ENCODE results near the gene CCDC68.

Gene CCDC68

DNA sequence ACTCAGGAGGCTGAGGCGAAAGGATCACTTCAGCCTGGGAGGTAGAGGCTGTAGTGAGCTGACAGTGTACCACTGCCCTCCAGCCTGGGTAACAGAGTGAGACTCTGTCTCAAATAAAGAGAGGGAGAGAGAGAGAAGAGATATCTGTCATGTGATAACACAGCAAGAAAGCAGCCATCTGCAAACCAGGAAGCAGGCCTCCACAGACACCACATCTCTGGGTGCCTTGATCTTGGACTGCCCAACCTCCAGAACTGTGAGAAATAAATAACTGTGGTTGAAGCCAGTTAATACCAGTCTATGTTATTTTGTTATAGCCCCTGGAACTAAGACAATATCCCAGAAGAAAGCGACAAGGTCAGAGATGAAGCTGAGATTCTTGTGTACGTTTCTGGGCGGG is 2.6 kb upstream of the CCDC68 start:
- no peak for DNase-seq (ENCODE audit: low spot score)
- no peak for FAIRE-seq

DNA sequence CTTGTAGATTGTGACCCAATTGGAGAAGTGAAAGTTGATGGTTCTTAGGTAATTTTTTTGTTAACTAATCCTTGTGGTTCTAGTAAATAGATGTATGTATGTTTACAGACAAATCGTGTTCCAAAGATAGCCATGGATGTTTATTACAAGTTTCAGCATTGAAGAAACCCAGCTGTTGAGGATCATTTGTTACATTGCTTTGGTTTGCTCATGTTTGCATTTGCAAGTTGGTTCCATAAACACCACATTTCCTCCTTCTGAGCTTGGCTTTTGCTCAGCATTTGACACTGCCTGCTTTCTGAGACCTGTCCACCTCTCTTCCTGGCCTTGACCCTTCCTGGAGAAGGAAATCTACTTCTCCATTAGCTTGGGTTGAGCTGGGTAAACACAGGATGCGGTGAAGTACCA is 1.8 kb upstream of the CCDC68 start:
- no peak for FAIRE-seq
- no peak for DNase-seq (ENCODE audit: low spot score)

DNA sequence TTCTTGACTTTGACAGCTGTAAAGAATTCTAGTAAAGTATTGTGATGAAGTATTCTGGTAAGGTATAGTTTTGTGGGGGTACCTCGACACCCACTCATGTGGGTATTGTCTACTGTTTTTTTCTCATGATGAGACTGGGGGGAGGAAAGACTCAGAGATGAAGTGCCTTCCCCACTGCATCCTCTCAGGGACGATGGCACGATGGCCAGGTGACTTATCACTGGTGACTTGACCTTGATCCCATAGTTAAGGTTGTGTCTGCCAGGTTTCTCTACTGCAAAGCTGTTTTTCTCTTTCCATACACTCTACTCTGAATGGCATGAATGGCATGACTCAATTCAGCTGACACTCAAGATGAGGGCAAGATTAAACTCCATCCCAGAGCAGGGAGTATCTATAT is 936 bp upstream of the CCDC68 start:
- no peak for DNase-seq (ENCODE audit: low spot score)
- no peak for FAIRE-seq

DNA sequence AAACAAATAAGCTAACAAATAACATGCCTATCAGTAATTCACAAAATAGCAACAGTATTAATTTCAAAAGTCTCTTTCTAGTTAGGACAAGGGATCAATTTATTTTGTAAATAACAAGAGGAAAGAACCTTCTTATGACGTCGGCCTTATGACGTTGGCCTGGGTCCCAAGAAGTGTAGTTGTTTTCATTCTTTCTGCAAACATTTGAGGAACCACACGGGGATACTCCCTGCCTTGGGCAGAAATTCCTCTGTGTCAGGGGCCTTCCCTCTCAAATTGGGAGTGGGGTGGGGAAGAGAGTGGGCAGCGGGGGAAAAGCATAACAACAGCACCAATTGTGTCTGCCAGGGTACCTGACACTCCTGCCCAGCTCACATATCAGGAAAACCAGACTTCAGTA is 1.3 kb downstream of the CCDC68 start:
- no peak for FAIRE-seq
- DNase-seq (ENCODE audit: low spot score) = no peak

DNA sequence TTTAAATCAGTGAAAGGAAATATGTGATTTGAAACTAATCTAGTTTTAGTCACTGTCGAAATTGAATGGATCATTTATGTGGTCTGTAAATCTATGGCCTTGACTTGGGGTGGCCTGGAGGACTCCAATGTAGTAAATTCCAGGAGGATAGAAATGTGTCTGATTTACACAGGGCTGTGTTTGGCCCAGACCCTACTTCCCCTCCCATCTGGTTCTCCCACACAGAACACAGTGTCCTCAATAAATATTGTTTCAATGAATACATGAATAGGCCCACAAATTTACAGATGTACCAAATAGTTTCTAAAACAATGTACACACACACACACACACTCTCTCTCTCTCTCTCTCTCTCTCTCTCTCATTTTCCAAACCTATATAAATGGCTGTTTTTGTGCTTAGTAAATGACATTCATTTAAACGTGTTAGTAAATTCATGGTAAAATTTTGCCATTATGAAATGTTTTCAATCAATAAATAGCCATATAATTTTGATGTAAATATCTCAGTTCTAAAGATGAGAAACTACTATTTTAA is 1.9 kb downstream of the CCDC68 start:
- no peak for FAIRE-seq
- no peak for DNase-seq (ENCODE audit: low spot score)

DNA sequence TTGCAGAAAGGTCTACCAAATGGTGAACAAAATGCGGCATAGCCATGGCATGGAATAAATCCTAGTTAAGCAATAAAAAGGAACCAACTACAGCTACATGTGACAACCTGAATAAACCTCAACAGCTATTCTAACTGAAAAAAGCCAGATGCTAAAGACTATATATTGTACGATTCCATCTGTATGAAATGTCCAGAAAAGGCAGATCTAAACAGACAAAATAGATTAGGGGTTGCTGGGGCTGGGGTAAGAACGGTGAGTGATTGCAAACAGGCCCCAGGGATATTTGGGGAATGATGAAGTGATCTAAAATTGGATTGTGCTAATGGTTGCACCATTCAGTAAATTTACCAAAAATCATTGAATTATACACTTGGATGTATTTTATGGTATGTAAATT is 2.8 kb downstream of the CCDC68 start:
- DNase-seq (ENCODE audit: low spot score) (no peak), FAIRE-seq (no peak)

DNA sequence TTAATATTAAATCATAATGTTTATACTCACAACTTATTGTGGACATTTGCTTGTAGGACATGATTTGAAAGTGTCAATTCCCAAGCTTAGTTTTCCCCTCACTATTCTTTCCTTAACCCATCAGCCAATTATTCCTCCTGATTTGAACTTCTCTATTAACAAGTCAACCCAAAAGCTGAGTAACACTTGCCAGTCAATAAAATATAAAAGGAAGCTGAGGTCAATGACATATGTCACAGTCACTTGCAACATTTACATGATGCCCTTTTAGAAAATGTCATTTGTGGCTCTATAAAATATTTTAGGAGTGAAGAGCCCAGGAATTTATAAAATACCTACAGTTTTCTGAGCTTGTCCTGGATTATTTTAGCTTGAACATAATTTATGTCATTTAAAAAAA is 7.2 kb downstream of the CCDC68 start:
- no peak for DNase-seq (ENCODE audit: low spot score)
- no peak for FAIRE-seq

DNA sequence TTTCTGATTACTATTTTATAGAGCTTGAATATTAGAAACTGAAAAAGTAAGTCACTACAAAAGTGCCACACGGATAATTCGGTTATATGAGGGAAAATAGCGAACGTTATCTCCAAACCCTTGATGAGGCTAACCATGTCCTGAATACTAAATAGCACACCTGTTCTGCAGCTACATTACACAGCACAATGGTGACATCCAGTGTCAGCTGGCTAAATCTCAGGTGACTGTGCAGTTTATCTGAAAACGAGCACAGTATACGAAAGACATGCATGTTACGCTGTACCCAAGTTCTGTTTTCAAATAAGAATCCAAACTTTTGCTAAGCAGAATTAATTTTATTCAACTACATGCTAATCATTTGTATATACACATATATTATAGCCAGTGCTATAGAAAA is 9.0 kb downstream of the CCDC68 start:
- DNase-seq (ENCODE audit: low spot score) (no peak), FAIRE-seq (no peak)

GRCh38 chr18:54949588-54949987 is 9.7 kb downstream of the CCDC68 start:
- FAIRE-seq = no peak

GRCh38 chr18:54948350-54948837 is 10.9 kb downstream of the CCDC68 start:
- DNase-seq (ENCODE audit: low spot score) (no peak), FAIRE-seq (no peak)

More at GRCh38 chr18:54949588-54949987, 9.7 kb downstream of the CCDC68 start:
- DNase-seq (ENCODE audit: low spot score) = no peak

- DNase-seq (ENCODE audit: low spot score) (no peak), FAIRE-seq (no peak)
Observed at GRCh38 chr18:54947091-54947490, 12.2 kb downstream of the CCDC68 start.

- FAIRE-seq (no peak), DNase-seq (ENCODE audit: low spot score) (peak; percentile 6)
Observed at GRCh38 chr18:54946149-54946581, 13.1 kb downstream of the CCDC68 start.

DNA sequence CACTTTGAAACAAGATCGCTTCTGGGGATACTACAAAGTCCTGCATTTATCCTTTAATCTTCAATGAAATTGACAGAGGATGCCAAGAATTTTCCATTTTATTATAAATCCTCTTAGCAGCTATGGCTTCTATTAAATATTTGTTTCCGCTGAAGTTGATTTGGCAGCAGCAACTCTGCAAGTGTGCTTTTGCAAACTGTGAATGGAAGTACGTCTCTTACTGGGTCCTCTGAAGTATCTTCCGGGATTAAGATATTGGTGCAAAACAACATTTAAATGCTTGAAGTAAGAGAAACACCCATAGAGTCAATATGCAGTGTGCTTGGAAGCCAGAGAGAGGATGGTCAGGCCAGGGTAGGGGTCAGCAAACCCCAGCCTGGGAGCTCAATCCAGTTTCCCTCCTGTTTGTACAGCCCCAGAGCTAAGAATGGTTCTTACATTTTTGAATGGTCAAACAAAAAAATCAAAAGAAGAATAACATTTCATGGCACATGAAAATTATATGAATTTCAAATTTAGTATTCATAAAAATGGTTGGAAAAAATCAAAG is 13.6 kb downstream of the CCDC68 start:
- no peak for FAIRE-seq
- DNase-seq (ENCODE audit: low spot score) = no peak

GRCh38 chr18:54942569-54942968 is 16.7 kb downstream of the CCDC68 start:
- DNase-seq (ENCODE audit: low spot score) (no peak), FAIRE-seq (no peak)

GRCh38 chr18:54942144-54942543 is 17.1 kb downstream of the CCDC68 start:
- no peak for DNase-seq (ENCODE audit: low spot score)
- FAIRE-seq = no peak

DNA sequence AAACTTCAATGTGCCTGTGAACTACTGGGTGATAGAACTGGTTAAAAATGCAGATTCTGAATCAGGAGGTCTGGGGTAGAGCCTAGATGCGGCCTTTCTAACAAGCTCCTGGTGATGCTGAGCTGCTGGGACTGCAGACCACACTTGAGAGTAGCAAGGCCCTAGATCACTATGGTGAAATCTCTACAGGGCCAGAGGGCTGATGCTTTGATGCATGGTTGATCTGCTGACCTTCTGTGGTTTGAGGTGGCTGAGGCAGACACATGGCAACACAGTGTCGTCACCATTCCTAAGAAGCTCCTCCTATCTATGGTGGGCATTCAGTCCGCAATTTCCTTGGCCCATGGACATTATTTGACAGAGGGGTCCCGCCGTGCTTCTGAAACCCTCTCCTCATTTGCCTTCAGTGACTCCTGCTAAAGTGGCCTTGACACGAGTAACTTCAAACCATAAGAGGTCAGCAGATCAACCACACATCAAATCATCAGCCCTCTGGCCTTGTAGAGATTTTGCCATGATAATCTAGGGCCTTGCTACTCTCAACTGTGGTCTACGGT is 19.8 kb downstream of the CCDC68 start:
- no peak for FAIRE-seq
- no peak for DNase-seq (ENCODE audit: low spot score)

- DNase-seq (ENCODE audit: low spot score) = no peak
- FAIRE-seq = no peak
Observed at GRCh38 chr18:54938506-54938905, 20.8 kb downstream of the CCDC68 start.

GRCh38 chr18:54932472-54932871 is 26.8 kb downstream of the CCDC68 start:
- DNase-seq (ENCODE audit: low spot score) = no peak
- FAIRE-seq = no peak

DNA sequence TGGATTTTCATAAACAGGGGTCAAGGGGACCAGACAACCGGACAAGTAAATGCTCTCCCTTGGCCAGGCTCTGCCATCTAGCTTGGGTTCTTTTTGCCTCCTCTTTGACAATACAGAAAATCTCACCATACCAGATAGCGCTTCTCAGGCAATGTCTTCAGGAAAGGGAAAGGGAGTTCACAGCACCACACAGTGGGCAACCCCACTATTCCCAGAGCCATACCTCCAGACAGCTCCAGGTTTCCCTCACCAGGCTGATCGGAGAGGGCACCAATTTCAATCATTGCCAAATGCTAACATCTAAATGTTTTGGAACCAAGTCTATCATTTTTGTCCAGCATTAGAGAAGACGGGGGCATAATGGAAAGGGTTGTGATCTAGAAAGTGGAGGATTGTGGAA is 28.1 kb downstream of the CCDC68 start:
- DNase-seq (ENCODE audit: low spot score) = no peak
- FAIRE-seq = no peak

DNA sequence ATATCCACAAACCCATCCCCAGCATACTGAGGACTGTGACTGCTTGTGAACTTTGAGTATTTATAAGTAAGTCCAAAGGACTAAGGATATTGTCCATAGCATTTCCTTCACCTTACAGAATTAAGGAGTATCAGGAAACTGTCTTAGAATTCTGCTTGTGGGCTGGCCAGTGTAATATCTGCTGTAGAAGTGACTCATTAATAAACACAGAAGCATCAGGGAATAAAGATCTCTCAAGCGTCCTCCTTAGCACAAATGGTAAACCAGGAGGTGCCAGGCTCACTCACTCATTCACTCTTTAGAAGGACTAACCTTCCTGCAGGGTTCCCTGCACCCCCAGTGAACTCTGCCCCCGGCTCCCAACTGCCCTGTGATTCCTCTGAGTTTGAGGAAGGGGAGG is 31.0 kb downstream of the CCDC68 start:
- no peak for DNase-seq (ENCODE audit: low spot score)
- FAIRE-seq = no peak

DNA sequence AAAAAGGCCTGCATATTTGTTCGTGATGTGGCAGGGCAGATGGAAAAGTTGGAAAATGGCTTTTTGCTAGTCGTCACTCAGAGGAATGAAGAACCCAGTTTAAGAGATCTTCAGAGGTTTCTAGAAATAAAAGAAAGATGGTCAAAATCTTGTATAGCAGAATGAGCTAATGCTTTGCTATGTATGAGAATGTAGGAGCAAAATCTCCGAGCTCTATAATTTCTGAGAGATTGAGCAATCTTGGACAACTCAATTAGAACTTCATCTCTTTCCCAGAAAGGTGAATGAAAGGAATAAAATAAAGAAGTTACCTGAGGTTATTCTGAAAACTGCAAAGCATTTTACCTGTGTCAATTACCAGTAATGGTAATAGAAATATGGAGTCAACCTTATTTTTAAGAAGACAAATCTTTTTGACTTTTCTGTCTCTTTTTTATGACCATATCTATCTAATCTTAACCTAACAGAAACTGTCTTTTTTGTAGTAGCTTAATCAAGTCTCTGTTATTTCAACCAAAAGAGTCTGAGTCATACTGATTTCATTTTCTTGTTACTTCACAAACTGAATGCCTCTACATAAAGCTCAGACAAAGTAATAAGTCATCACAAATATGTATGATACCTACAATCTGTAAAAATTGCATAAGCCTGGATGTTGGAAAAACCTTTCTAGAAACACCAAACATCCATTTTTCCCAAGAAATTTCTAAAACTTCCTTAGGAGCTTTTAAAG is 32.5 kb downstream of the CCDC68 start:
- DNase-seq (ENCODE audit: low spot score) (no peak), FAIRE-seq (no peak)

DNA sequence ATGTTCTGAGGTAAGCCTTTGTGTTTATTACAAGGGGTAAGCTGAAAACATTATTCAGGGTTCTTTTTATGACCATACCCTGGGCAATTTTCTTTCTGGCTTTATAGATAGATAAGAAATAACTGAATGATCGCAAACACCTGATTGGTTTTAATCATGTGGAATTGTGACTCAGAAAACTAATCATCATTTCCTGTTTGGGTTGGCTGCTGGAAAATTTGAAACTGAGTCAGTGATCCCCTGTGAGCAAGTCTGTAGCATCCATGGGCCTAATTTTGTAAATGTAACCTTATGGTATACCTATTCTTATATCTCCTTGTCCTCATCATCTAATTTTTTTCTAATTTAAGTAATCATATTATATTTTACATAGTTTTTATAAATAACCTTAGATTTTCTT is 34.3 kb downstream of the CCDC68 start:
- FAIRE-seq = no peak
- no peak for DNase-seq (ENCODE audit: low spot score)

All from urothelium cell line (cell line).